ENCODE data around the gene FYB1.

- TF ChIP-seq RAD21 (IDR thresholded peaks at IDR 0.05; ENCODE audit: low read depth), result no peak
- TF ChIP-seq NFIC (IDR thresholded peaks at IDR 0.05), result no peak
- TF ChIP-seq FOXM1 (IDR thresholded peaks at IDR 0.05; ENCODE audit: borderline replicate concordance, low read depth), result no peak
- no peak for TF ChIP-seq REST (IDR thresholded peaks at IDR 0.05; ENCODE audit: low read depth)
These were observed 17.4 kb downstream of the FYB1 start for GRCh38 chr5:39201781-39202596.

Measured in Ishikawa (cell line).